Gastrocnemius medialis (tissue), 4 donors: ENCODE measurements around the gene CDC14A.
"Not testable (repeated sequence)": the region's sequence is repeated elsewhere in the genome, so short reads cannot be mapped to it uniquely, and the experiment has no call there.

Experiments used
- CTCF ChIP-seq, 5 experiments: fragments of 450-650 bp in 3 of 5; fragments of 200-600 bp in 2 of 5; sonication (generic) in 2 of 5; IDR thresholded peaks in 4 of 5; conservative IDR thresholded peaks in 1 of 5; 1 replicate in 4 of 5; 2 replicates in 1 of 5; pipeline ENCODE4 v1.5.1; 2016 to 2019; ENCODE audit warnings: antibody characterized with exemption in 5 of 5, mild to moderate bottlenecking in 3 of 5, moderate library complexity in 3 of 5
- POLR2A ChIP-seq, 2 donors: fragments of 450-650 bp; IDR thresholded peaks; one replicate each; pipeline ENCODE4 v1.6.1; 2017; ENCODE audit warnings: antibody characterized with exemption in 2 of 2, mild to moderate bottlenecking in 2 of 2, moderate library complexity in 2 of 2

GRCh38 chr1:100373953-100374352, 21.6 kb downstream of the CDC14A start:
- TF ChIP-seq CTCF (IDR thresholded peaks at IDR 0.05 in 4 of 5, conservative IDR thresholded peaks at IDR 0.05 in 1 of 5); POLR2A (IDR thresholded peaks at IDR 0.05): not testable (repeated sequence)
